HG03571 (cell line): ENCODE results near the gene CDH24.
A peak's percentile ranks its signal among the peaks of the same experiment; 100 is the strongest.

Source experiments
- ATAC-seq: cut with Tn5 transposase; IDR thresholded peaks from one replicate; pipeline ENCODE4 v1.9.1; 2021; ENCODE audit not compliant: unreplicated experiment

Gene CDH24

DNA sequence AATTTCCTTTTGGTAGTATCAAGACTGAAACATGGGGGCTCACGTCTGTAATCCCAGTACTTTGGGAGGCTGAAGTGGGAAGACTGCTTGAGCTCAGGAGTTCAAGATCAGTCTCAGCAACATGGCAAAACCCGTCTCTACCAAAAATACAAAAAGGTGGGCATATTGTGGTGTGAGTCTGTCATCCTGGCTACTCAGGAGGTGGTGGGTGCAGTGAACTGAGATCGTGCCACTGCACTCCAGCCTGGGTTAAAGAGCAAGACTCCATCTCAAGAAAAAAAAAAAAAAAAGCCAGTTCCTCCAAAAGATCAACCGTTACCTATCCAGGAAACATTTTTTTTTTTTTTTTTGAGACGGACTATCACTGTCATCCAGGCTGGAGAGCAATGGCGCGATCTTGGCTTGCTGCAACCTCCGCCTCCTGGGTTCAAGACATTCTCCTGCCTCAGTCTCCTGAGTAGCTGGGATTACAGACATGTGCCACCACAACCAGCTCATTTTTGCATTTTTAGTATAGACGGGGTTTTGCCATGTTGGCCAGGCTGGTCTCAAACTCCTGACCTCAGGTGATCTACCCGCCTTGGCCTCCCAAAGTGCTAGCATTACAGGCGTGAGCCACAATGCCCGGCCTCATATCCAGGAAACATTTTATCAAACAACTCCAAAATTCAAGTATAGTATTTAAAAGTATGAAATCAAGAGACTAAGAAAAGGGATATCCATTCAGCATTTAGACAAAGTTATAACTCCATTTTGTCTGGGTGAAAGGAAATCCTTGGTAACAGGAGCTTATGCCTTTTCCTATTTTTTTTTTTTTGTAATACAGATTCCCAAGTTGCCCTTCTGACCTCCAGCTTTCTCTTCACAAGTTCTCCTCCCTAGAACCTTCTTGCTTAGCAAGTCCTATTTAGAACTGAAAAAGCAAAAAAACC, 34.2 kb upstream of the CDH24 start:
- no peak for ATAC-seq

DNA sequence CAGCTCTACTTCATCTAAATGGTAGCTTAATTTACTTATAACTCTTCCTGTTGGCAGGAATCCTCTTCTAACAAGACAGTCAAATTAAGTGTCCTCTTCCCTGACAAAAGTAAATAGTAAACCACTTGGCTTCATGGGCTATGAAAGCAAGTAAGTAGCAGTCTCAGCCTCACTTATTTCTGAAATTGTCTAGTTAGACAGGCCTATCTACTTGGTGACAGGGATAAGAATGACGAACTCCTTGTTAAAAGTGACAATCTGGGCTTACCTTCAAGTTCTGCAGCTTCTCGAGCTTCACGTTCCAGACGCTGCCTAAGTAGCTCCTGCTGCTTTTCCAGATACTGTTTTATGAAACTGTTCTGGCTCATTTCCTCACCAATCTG, 32.9 kb upstream of the CDH24 start:
- no peak for ATAC-seq

GRCh38 chr14:23089498-23090253, 32.4 kb upstream of the CDH24 start:
- ATAC-seq: no peak

DNA sequence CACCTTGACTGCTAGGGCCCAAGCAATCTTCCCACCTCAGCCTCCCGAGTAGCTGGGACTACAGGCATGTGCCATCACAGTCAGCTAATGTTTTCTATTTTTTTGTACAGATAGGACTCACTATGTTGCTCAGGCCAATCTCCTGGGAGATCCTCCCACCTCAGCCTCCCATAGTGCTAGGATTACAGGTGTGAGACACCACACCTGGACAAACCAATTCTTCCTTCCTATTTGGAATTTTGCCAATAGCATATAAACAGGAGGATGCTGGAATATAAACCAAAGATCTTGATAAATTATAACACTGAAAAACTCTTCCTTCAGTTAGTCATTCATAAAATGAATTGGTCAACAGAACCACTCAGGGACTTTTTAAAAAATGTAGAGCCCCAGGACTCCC, 29.2 kb upstream of the CDH24 start:
- ATAC-seq: no peak

GRCh38 chr14:23085458-23085857, 28.1 kb upstream of the CDH24 start:
- ATAC-seq: no peak

DNA sequence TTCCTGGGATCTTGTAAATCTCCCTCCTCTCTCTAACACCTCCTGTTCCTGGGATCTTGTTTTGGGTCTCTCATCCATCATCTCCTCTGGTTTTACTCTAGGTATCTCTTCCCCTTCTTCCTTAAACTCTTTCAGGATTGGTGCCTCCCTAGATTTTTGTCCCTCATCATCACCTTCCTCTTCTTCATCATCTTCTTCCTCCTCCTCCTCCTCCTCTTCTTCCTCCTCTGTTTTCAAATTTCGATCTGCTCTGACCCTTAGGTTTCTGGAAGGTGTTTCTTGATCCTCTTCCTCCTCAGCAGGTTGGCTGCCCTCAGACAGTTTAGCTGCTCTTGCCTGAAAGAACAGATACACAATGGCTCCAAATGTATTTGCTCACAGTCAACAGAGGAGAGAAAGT, 23.2 kb upstream of the CDH24 start:
- no peak for ATAC-seq

- no peak for ATAC-seq
Observed at GRCh38 chr14:23079716-23080115, 22.4 kb upstream of the CDH24 start.

GRCh38 chr14:23078692-23079116, 21.4 kb upstream of the CDH24 start:
- ATAC-seq: no peak

- no peak for ATAC-seq
Observed at GRCh38 chr14:23077962-23078361, 20.6 kb upstream of the CDH24 start.

DNA sequence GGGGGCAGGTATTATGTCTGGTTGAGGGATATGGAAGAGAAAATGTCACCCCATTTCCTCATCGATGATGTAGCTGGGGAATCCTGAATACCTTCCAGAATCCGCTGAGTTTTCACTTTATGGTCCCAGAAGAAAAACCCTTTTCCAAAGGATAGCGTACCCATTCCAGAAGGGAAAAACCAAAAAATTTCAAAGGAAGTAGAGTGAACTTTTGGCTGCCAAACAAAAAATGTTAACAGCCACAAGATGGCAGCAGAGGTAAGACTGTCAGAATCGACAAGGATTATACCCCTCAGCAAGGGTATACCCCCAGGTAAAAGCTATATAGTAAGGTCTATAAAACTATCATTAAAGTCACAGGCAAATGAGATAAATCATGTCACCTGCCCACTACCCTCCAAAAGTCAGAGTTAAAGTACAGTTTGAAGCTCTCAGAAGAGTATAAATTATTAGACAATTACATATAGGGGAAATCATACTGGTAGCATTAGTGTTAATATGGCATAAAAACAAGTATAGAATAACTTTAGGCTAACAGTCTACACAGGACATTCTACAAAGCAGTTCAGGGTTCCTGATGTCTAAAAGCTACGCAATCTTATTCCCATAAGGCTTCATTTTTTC, 19.6 kb upstream of the CDH24 start:
- no peak for ATAC-seq

- no peak for ATAC-seq
Observed at GRCh38 chr14:23074906-23075305, 17.6 kb upstream of the CDH24 start.

DNA sequence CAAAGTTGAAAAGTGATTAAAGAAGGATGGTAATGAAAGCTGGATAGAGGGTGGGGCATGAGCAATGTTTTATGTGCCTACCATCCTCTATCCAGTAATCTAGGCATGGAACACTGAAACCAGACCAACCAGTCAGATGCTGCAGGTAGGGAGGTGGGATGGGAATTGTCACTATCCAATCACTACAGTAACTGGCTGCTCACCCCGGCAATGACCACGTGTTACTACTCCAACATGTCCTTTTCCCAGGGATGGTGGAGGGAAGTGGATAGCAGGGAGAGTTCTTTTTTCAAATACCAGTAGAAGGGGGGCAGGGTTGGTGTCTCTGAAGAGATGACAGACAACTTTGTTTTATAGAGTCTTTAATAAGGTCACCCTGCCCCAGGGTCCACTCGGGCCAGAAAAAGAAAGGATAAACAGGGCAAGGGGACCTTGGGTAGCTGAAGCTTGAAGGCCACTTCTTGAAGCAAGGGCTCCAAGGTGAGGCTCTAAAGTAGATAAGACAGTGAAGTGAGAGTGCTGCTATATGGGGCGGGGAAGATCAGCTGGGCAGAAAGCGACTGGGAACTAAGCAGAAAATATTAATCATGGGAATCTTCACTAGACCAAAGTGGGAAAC, 14.7 kb upstream of the CDH24 start:
- ATAC-seq: no peak

GRCh38 chr14:23071244-23071920, 14.1 kb upstream of the CDH24 start:
- ATAC-seq: peak; percentile 76

DNA sequence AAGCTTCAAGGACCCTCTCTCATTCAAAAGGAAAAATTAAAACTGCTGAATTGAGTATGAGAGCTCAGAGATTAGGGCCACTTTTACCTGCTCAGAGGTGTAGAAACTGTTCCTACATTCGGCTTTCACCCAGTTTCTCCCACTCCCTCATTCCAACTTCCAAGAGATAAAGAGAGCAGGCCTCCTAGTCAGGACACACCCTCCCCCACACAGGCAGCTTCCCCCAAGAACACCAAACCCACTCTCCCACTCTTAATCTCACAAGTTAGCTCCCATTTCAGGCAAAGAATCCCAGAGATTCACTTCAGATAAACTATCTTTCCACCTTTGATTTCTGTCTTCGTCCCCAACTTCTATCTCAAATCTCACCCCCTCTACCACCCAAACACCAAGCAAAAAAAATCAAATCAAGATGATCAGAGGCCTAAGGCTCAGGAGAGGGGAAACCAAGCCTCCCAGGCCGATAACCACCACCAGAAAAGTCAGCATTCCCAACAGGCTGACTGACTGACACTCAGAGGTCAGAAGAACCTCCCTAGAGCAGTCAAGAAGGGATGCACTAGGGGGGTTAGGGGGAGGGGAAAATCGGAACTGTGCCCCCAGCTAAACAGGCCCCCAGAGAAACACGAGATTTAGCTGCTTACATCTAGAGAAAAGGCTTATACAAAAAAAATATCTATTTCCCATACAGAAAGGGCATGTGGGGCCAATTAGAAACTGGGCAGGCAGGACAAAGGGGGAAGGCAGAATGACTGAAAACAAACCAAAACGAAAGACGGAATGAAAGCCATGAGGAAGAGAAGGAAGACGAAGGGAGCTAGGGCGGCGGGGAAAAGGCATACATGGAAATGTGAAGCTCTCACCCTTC, 13.2 kb upstream of the CDH24 start:
- no peak for ATAC-seq

DNA sequence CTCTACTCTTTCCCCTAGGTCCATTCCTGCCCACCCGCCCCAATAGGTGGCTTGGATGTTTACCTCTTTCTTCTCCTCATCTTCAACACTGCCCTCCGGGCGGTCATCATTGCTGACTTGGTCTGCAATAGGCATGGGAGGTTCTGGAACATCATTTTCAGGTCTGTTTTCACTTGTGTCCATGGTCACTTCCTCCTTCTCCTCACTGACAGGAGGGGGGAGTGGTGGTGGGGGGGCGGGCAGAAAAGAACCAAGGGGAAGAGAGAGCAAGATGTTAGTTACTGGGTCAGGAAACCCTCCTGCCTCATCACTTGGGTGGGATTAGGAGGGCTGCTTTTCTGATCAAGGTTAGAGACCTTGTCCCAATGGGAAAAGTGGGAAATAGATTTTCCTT, 12.1 kb upstream of the CDH24 start:
- peak; percentile 8 for ATAC-seq

DNA sequence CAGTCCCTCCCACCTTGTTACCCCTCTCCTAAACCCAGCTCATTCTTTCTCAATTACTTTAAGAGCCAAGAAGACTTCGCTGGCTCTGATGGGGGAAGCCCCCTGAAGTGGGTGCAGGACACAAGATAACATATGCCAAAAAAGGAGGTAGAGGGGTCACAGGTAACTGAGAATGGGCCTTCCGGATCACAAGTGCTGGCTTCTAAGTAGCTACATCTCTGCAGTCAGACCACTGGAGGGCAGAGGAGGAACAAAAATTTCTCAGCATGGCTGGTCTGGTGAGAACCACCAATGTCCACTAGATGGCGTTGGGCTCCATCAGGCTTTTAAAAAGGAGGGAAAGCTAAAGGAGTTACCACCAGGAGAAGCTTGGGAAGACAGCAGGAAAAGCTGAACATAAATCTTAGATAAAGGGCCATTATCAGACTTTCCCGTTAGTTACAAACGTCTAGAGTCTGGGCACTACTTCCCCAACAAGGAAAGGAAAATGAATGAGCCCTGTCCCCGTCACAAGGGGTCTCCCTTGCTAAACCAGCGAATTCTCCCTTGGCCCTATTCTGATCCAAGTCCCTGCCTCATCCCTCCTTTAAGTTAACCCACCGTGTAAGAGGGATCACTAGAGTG, 11.6 kb upstream of the CDH24 start:
- ATAC-seq: peak; percentile 56

DNA sequence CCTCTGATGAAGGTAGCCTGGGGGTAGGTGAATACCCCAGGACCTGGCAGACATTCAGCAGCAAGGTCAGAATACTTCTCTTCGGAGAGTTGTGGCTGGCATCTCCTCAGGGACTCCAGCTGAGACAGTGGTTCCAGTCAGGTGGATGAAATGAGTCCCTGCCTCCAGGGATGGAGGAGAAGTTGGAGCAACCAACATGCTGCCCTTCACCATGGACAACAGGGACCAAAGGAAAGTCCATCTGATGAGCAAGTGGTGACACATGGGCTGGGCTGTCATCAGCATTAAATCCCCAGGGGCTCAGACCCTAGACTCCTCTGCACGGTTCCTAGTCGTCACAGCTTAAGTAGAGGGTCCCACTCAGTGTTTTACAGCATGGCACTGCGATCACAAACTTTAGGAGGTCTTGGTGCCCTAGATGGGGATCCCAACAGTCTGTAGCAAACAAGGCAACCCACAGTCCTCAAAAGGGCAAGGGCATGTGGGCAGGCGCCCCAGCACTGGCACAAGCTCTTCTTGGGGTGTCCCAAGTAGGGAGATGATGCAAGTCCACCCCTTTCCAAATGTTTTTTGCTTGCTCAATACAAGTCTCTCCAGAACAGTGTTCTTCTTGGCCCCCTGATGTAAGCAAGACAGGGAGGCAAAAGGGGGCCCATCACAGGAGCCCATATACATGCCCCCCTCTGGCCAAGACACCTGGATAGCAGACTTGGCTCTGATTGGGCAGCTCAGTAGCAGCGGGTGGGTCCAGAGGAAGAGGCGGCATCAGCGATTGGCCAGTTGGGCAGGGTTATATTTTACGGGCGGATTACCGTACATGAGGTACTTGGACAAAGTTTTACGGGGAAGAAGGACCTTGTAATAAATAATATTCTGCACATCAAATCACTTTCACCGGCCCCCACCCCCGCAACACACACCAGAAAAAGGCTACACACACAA, 10.8 kb upstream of the CDH24 start:
- no peak for ATAC-seq
